Measurements from ENCODE around the gene XRN2. TPM values are rescaled to one million over a fixed set of nuclear protein-coding genes. Genes with fewer than 3 reads are reported as not detected.
A peak's percentile ranks its signal among the peaks of the same experiment; 100 is the strongest.

Gene XRN2
- total RNA-seq, 1 experiment from 2014 or later = 78.3 TPM

- peak in 1 of 2 experiments; percentile 46 for DNase-seq
- ChIA-PET POLR2A (ENCODE audit: unreplicated experiment) (no interaction called here), CTCF (no interaction called here)
- H3K4me3 ChIP-seq = no peak overlapping the region
- H3K9me3 ChIP-seq (ENCODE audit: insufficient read depth, low read depth) = no peaks in the 10 kb centered on the region; the same call in 1 of the 2 replicates
- H3K4me2 ChIP-seq = no peak overlapping the region
- no peaks in the 10 kb centered on the region for H3K79me2 ChIP-seq (ENCODE audit: low read depth)
- no TSS peak for BruUV-seq (replicated peaks)
- no peaks in the 10 kb centered on the region for H3K36me3 ChIP-seq (ENCODE audit: low read depth)
- H4K20me1 ChIP-seq (ENCODE audit: insufficient read depth) = no peaks in the 10 kb centered on the region
- H3K27me3 ChIP-seq (ENCODE audit: insufficient read depth, low read depth) = peaks cover 48% of the 10 kb centered on the region
- H3K9me2 ChIP-seq (ENCODE audit: insufficient read depth) = no peaks in the 10 kb centered on the region
- no peak overlapping the region for H2AFZ ChIP-seq
- TF ChIP-seq CTCF (conservative IDR thresholded peaks at IDR 0.05) = no peak
- TF ChIP-seq EZH2 (IDR thresholded peaks at IDR 0.05; ENCODE audit: low read depth) = no peak
- intact Hi-C loops (cut with micrococcal nuclease; ENCODE audit: unreplicated experiment) = loop anchor here (10.0 kb wide), 1 partner anchor 539 kb away; no protein-coding TSS in a partner anchor
- H3K4me1 ChIP-seq (replicated peaks; ENCODE audit: insufficient read depth) = no peaks in the 10 kb centered on the region
- H3F3A ChIP-seq (ENCODE audit: insufficient read depth, low read depth) = no peaks in the 10 kb centered on the region
- H3K27ac ChIP-seq = no peak overlapping the region
Observed at GRCh38 chr20:21436205-21436604, 133.1 kb downstream of the XRN2 start.

- POLR2A ChIA-PET (ENCODE audit: unreplicated experiment) = no interaction called here
- Histone ChIP-seq H3K4me2 (no peak overlapping the region), H3F3A (ENCODE audit: insufficient read depth, low read depth) (no peaks in the 10 kb centered on the region), H3K36me3 (ENCODE audit: low read depth) (no peaks in the 10 kb centered on the region), H3K4me1 (replicated peaks; ENCODE audit: insufficient read depth) (no peaks in the 10 kb centered on the region), H2AFZ (no peak overlapping the region), H3K9me3 (ENCODE audit: insufficient read depth, low read depth) (no peaks in the 10 kb centered on the region; the same call in 1 of the 2 replicates), H3K9me2 (ENCODE audit: insufficient read depth) (no peaks in the 10 kb centered on the region), H3K4me3 (no peak overlapping the region), H3K27ac (no peak overlapping the region), H3K27me3 (ENCODE audit: insufficient read depth, low read depth) (peaks cover 57% of the 10 kb centered on the region), H4K20me1 (ENCODE audit: insufficient read depth) (no peaks in the 10 kb centered on the region), H3K79me2 (ENCODE audit: low read depth) (no peaks in the 10 kb centered on the region)
- intact Hi-C loops (cut with micrococcal nuclease; ENCODE audit: unreplicated experiment) = loop anchor here (10.0 kb wide), 1 partner anchor 538 kb away; no protein-coding TSS in a partner anchor
- TF ChIP-seq EZH2 (IDR thresholded peaks at IDR 0.05; ENCODE audit: low read depth) (no peak), CTCF (conservative IDR thresholded peaks at IDR 0.05) (no peak)
- no peak for DNase-seq
- BruUV-seq (replicated peaks) = no TSS peak
- CTCF ChIA-PET = no interaction called here
Observed at GRCh38 chr20:21437248-21437647, 134.1 kb downstream of the XRN2 start.

- CTCF ChIA-PET = no interaction called here
- Histone ChIP-seq H3K4me1 (replicated peaks; ENCODE audit: insufficient read depth) (no peaks in the 10 kb centered on the region), H3F3A (ENCODE audit: insufficient read depth, low read depth) (no peaks in the 10 kb centered on the region), H3K9me3 (ENCODE audit: insufficient read depth, low read depth) (no peaks in the 10 kb centered on the region; the same call in 1 of the 2 replicates), H3K4me2 (no peak overlapping the region), H4K20me1 (ENCODE audit: insufficient read depth) (no peaks in the 10 kb centered on the region), H2AFZ (no peak overlapping the region), H3K27me3 (ENCODE audit: insufficient read depth, low read depth) (peaks cover 57% of the 10 kb centered on the region), H3K27ac (no peak overlapping the region), H3K9me2 (ENCODE audit: insufficient read depth) (no peaks in the 10 kb centered on the region), H3K79me2 (ENCODE audit: low read depth) (no peaks in the 10 kb centered on the region), H3K36me3 (ENCODE audit: low read depth) (no peaks in the 10 kb centered on the region), H3K4me3 (no peak overlapping the region)
- BruUV-seq (replicated peaks) = no TSS peak
- TF ChIP-seq EZH2 (IDR thresholded peaks at IDR 0.05; ENCODE audit: low read depth) = no peak
- POLR2A ChIA-PET (ENCODE audit: unreplicated experiment) = no interaction called here
- intact Hi-C loops (cut with micrococcal nuclease; ENCODE audit: unreplicated experiment) = loop anchor here (10.0 kb wide), 1 partner anchor 537 kb away; no protein-coding TSS in a partner anchor
- DNase-seq = no peak
Observed at GRCh38 chr20:21437816-21438215, 134.7 kb downstream of the XRN2 start.

Other genes with a start within 250 kb of the XRN2 start
- not detected in 2 replicates for gene LINC00237, start 197.0 kb upstream of the XRN2 start, total RNA-seq (2021)
- gene KIZ, start 177.2 kb upstream of the XRN2 start, total RNA-seq (2021) = 17.2 and 21.5 TPM in 2 replicates
- gene NKX2-4, start 94.2 kb downstream of the XRN2 start, total RNA-seq (2021) = not detected in 2 replicates
- gene NKX2-2, start 210.7 kb downstream of the XRN2 start, total RNA-seq (2021) = not detected in 2 replicates